NCI-H69 (cell line): Measurements from ENCODE around the gene SPRED1.
A peak's percentile ranks its signal among the peaks of the same experiment; 100 is the strongest.
"Not testable (repeated sequence)": the region's sequence is repeated elsewhere in the genome, so short reads cannot be mapped to it uniquely, and the experiment has no call there.

ENCODE experiments used
- DNase-seq: peaks from one replicate; lab custom pipeline; 2025; lab: John Stamatoyannopoulos, UW

Gene SPRED1

DNA sequence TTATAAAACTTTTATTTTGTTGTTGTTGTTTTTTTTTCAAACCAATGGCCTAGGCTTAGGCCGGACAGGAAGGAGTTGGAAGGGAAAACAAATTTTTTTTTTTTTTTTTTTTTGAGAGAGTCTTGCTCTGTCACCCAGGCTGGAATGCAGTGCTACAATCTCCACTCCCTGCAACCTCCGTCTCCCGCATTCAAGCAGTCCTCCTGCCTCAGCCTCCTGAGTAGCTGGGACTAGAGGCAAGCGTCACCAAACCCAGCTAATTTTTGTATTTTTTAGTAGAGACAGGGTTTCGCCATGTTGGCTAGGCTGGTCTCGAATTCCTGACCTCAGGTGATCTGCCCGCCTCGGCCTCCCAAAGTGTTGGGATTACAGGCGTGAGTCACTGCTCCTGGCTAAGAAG, 15.6 kb upstream of the SPRED1 start:
- not testable (repeated sequence) for DNase-seq

- DNase-seq = no peak
Measured at GRCh38 chr15:38238311-38238710, 14.3 kb upstream of the SPRED1 start.

DNA sequence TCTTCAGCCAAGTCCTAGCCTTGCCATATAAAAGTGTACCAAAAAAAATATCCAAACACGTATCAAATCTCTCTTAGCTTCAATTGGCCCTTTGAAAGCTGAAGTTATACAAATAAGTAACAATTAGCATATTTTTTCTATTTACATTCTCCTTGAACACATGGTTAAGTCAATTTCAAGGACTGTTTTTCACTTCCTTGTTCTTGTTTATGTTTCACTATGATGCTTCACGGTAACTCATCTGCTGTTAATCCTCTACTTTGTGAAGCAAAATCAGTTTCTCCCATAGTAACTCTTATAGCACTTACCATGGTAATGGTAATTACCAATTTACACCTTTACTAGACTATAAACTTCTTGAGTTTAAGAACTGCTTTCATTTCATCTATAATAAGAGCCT, 10.6 kb upstream of the SPRED1 start:
- DNase-seq = no peak

- no peak for DNase-seq
Measured at GRCh38 chr15:38243278-38244055, 9.2 kb upstream of the SPRED1 start.

DNA sequence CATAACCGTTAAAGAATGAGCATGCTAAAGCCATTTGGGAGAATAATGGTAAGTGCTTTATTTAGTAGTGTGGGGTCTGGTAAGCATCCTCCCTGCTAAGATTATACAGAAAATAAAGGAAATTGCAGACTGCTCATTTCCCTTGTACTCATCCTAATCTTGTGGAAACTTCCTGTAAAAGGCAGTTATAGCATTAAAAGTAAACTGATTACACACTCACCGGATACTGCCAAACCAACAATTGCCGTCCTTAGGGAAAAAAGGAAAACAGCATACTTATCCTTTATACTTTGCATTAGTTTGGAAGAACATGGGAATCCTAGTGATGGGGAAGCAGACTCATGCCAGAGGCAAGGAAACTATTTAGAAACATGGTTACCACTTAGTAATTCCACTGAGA, 5.3 kb upstream of the SPRED1 start:
- no peak for DNase-seq

GRCh38 chr15:38253351-38253781, 730 bp downstream of the SPRED1 start:
- DNase-seq = peak; percentile 35

DNA sequence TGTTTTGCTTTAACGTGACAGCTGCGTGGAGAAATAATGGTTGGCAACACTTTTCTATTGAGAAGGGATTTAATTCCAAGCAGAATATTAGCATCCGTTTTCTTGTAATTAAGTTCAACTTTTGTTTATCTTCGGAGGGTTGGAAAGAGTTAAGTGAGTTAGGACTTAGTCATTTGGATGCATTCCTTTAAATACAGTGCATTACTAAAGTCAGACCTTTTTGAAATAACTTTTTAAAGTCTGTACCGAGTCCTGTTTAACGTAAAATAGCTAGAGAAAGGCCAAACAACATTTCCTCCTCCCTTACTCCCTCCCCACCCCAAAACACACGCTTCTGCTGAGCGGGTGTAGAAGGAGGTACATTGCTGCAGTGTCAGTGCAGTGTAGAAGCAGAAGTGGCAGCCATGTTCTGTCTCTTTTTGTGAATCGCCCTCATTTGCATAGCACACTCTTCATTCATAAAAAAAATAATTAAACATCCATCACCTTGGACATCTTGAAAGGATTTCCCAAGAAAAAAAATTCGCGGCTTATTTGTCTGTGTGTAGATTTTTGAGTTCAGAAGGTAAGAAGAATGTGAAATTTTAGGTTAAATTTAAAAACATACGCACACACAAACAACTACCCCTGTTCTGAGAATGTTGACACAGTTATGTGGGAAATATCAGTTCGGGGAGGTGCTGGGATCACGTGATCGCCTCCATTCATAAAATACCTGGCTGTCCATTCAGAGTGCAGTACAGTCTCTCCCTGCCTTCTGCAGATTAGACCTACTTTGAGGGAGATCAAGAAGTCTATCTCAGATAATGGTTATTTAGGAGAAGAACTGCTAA, 1.6 kb downstream of the SPRED1 start:
- DNase-seq = peak; percentile 69

GRCh38 chr15:38255690-38256089, 3.1 kb downstream of the SPRED1 start:
- DNase-seq = no peak

DNA sequence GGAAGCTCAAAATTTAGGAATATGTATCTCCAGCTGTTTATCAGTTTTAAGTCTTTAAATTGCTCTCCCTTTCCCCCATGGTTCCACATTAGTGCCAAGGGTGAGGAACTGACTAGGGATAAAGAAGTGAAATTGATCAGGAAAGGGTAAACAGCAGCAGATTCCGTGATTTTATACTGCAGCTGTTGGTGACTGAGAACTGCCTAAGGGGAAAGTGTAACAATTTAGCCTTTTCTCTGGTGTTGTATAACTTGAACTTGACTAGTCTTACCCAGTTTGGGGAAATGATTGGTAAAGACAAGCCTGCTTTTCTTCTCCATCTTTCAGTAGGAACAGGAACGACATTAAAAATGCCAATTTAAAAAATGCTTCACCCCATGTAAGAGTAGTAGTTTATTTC, 5.0 kb downstream of the SPRED1 start:
- DNase-seq = no peak

DNA sequence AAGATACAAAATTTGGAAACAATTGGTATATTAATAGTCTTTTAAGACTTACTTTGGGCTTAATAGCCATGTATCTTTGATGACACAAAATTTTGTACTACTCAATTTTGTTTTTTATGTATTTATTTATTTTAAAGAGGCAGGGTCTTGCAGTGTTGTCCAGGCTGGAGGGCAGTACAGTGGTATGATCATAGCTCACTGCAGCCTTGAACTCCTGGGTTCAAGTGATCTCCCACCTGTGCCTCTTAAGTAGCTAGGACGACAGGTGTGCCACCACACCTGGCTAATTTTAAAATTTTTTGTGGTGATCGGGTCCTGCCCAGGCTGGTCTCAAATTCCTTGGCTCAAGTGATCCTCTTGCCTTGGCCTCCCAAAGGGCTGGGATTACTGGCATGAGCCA, 6.5 kb downstream of the SPRED1 start:
- no peak for DNase-seq

- no peak for DNase-seq
Measured at GRCh38 chr15:38260077-38260476, 7.4 kb downstream of the SPRED1 start.

DNA sequence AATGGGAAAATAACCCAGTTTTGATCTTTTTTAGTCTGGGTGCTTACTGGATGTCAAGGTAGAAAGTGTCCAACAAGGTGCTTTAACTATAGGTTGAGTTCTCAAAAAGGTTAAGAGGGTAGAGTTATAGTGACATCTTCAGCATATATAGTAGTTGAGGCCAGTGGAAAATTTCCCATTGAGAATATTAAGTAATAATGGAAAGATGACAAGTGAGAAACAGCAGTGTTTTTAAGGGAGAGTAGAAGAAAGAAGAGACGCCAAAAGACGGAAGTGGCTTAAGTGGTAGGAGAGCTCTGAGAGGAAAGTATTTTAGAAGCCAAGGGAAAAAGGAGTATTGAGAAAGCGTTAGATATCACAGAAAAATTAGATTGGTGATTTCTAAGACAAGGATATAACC, 10.6 kb downstream of the SPRED1 start:
- DNase-seq = no peak

DNA sequence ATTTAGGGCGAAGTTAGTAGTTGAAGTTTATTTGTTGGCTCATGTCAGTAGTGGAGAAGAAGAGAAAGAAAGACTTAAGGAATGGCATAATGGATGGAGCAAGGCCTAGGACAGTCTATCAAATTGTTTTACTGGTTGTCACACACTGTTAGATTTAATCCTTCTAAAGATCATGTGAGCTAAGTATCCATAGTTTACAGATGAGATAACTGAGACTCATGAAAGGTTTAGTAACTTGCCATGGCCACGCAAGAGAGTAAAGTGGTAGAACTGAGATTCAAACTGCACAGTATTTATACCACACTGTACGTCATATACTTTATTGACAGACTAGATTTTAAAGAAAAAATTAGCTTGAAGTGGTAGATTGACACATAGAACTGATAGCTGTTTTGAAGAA, 11.4 kb downstream of the SPRED1 start:
- DNase-seq = no peak

- no peak for DNase-seq
Measured at GRCh38 chr15:38266247-38266986, 13.8 kb downstream of the SPRED1 start.

GRCh38 chr15:38267421-38268022, 14.9 kb downstream of the SPRED1 start:
- no peak for DNase-seq

DNA sequence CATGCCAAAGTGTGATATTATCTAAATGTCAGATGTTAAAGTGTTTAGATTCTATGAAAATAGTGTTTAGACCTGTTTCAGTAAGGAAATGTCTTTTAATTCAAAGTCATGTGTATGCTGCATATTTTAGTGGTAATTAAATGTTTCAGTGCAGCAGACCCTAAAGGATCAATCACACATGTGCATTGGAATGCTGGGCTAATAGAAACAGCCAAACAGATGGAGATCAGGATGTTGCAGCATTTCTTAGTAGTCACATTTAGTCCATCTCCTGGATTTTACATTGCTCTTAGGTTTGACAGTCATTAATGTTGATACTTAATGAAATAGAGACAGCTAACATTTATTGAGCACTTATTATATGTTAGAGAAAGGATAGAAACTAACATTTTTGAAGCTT, 18.5 kb downstream of the SPRED1 start:
- DNase-seq = no peak

- DNase-seq = no peak
Measured at GRCh38 chr15:38271895-38272294, 19.3 kb downstream of the SPRED1 start.

DNA sequence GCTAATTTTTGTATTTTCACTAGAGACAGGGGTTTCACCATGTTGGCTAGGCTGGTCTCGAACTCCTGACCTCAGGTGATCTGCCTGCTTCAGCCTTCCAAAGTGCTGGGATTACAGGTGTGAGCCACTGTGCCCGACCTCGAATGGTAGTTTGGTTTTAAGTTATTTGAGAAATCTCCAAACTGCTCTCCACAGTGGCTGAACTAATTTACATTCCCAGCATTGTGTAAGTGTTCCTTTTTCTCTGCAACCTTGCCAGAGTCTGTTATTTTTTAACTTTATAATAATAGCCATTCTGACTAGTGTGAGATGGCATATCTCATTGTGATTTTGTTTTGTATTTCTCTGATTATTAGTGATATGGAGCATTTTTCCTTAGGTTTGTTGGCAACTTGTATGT, 19.8 kb downstream of the SPRED1 start:
- DNase-seq = not testable (repeated sequence)

- no peak for DNase-seq
Measured at GRCh38 chr15:38274135-38274534, 21.5 kb downstream of the SPRED1 start.

DNA sequence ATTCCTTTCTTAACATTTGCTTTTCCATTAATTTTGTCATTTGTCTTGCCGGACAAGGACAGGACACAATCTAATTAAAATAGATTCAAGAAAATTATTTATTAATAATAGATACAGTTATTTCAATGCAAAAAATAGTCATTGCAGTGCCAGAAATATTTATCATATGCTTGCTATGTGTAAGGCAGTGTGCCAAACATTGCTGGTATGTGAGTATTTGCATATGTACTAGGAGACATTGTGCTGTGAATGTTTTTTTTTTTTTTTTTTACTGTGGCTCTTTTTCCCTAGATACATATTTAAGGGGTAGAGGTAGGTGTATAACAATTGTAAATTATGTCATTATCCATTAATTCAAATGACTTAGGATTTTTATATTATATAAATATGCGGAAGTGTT, 23.3 kb downstream of the SPRED1 start:
- DNase-seq = no peak

DNA sequence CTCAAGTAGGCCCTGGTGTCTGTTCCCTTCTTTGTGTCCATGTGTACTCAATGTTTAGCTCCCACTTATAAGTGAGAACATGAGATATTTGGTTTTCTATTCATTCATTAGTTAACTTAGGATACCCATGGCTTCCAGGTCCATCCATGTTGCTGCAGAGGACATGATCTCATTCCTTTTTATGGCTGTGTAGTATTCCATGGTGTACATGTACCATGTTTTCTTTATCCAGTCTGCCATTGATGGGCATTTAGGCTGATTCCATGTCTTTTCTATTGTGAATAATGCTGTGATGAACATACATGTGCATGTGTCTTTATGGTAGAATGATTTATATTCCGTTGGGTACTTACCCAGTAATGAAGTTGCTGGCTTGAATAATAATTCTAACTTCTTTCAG, 24.6 kb downstream of the SPRED1 start:
- DNase-seq = not testable (repeated sequence)

DNA sequence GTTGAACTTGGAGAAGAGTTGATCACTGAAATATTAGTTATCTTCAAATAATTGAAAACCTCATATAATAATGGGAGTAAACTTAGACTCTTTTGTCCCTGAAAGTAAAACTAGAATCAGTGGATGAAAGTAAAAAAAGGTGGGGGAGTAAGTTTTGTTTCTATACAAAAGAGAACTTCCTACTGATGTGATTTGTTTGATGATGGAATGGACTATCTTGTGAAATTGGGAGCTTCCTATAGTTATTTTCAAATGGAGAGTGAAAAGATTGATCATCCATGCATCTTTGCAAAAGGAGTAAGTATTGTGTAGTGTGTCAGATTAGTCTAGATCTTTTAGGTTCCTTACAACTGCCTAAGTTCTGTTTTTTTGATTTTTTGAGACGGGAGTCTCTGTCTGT, 28.4 kb downstream of the SPRED1 start:
- DNase-seq = no peak
